GM18526 (cell line): Measurements from ENCODE around the gene CD300A.

Experiments
- POLR2A ChIP-seq: IDR thresholded peaks from 3 replicates; pipeline ENCODE4 v1.6.1; 2011; ENCODE audit not compliant: insufficient read length; ENCODE audit errors: extremely low read depth

The CD300A gene

GRCh38 chr17:74449306-74449705 lies 17.1 kb upstream of the CD300A start:
- no peak for TF ChIP-seq POLR2A

GRCh38 chr17:74449773-74450172 lies 16.7 kb upstream of the CD300A start:
- no peak for TF ChIP-seq POLR2A

- TF ChIP-seq POLR2A: no peak
Observed at GRCh38 chr17:74450231-74450630, 16.2 kb upstream of the CD300A start.

- no peak for TF ChIP-seq POLR2A
Observed at GRCh38 chr17:74450925-74451403, 15.5 kb upstream of the CD300A start.

DNA sequence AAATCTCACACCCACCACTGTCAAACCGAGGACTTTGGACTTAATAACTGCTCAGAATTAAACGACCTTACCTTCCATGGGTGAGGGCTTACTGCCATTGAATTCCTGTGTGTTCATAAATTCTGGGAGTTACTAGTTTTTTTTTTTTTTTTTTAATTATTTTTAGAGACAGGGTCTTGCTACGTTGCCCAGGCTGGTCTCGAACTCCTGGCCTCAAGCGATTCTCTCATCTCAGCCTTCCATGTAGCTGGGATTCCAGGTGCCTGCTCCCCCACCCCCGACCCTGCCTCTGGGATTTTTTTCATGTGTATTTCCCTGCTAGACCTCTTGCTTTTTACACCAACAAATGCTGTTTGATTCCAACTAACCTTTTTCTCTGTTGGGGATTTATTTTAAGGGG lies 14.9 kb upstream of the CD300A start:
- no peak for TF ChIP-seq POLR2A

- no peak for TF ChIP-seq POLR2A
Observed at GRCh38 chr17:74452033-74452840, 14.2 kb upstream of the CD300A start.

DNA sequence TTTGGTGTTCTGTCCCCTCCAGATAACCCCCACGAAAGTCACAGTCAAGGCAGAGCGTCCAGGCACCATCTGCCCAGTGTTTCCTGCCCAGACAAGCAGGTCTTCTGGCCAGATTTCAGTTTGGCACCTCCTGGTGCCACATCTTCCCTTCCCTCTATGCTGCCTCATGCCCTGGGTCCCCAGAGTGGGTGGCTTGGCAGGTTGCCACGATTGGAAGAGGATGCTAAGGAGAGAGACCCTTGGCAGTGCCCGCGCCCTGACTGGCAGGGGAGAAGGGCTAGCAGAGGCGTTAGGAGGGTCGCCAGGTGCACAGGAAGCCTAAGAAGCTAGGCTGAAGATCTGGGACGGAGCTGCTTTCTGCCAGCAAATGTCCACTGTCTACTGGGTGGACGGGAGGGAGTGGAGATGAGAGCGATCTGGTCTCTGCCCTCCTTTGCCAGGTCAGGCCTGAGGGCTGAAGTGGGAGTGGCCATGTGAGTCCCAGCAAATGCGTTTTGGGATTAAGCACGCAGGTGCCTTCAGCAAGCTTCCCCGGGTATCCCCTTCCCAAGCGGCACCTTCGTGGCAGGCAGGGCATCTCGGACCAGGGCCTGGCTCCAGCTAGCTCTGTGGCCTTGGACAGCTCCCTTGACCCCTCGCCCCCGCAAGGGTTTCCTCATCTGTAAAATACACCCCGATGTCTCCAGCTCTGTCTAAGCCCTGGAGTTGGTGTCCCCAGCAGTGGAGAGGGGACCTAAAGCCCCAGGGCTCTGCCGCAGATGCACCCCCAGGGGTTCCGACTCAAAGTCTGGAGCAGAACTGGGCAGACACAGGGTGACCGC lies 13.4 kb upstream of the CD300A start:
- no peak for TF ChIP-seq POLR2A

GRCh38 chr17:74453665-74454196 lies 12.7 kb upstream of the CD300A start:
- TF ChIP-seq POLR2A: no peak

DNA sequence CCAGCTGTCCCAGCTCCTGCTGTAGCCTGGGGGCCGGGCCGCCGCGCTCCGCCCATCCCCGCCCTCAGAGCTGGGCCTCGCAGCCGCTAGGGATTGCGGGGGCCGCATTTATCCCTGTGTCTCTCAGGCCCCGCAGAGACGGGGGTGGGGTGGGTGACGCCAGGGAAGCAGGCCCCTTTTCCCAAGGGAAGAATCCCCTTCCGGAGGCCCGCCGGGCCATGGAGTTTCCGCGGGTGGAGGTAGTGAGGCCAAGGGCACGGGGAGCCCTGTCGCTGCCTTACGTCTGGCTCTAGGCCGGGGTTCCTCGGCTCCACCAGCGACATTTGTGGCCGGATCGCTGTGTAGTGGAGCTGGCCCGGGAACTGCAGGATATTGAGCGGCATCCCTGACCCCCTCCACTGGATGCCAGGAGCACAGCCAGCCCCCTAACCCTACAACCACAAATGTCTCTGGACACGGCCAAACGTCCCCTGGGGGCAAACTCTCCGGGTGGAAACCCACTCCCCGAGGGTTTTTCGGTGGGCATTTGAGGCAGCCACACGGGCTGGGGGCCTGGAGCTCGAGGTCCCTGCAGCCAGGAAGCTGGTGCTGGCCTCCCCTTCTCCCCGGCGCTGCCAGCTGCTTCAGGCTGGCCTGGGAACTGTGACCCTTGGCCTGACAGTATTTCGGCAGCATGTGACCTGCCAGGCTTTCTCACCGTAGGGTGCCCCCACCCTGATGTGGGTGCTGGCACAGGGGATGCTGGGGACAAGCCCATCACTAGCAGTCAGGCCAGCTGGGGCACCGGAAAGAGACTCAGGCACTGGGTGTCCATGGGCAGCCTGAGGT lies 12.0 kb upstream of the CD300A start:
- TF ChIP-seq POLR2A: peak; percentile 30

- no peak for TF ChIP-seq POLR2A
Observed at GRCh38 chr17:74455025-74455545, 11.3 kb upstream of the CD300A start.

GRCh38 chr17:74455821-74456220 lies 10.6 kb upstream of the CD300A start:
- no peak for TF ChIP-seq POLR2A

GRCh38 chr17:74457146-74457819 lies 9.2 kb upstream of the CD300A start:
- no peak for TF ChIP-seq POLR2A

DNA sequence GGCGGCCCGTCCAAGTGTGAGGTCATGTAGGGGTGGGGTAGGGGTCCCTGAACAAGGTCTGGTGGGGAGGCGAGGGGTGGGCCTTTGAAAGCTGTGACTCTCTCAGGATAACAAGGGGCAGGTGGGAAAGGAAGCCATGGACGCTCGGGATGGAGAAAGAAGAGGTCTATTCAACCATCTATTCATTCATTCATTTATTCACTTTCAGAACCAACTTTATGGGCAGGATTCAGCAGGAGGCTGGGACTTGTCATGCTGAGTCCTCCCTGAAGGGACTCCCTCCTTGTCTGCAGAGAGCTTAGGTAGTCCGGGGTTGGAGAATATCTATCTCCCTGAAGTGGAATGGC lies 8.6 kb upstream of the CD300A start:
- TF ChIP-seq POLR2A: no peak

GRCh38 chr17:74458835-74459234 lies 7.6 kb upstream of the CD300A start:
- no peak for TF ChIP-seq POLR2A

GRCh38 chr17:74459622-74460021 lies 6.8 kb upstream of the CD300A start:
- TF ChIP-seq POLR2A: no peak

- TF ChIP-seq POLR2A: no peak
Observed at GRCh38 chr17:74460241-74460640, 6.2 kb upstream of the CD300A start.
